PFSK-1 (cell line): ENCODE results near the gene C1orf52.

Experiments used
- POLR2AphosphoS5 ChIP-seq: IDR thresholded peaks from 2 replicates; pipeline ENCODE4 v1.6.1; 2012; ENCODE audit warnings: low read depth, mild to moderate bottlenecking, control low read depth, low read length, moderate library complexity
- TF ChIP-seq, protein P1 (sequence below), 2 experiments: IDR thresholded peaks; 2 replicates each; pipeline versions ENCODE4 v1.6.1 to v1.8.0; 2011 to 2012; ENCODE audit warnings: low read depth in 2 of 2, low read length in 2 of 2, control low read depth in 1 of 2, inconsistent platforms in 1 of 2, mild to moderate bottlenecking in 1 of 2, moderate library complexity in 1 of 2; ENCODE audit not compliant: insufficient read depth in 1 of 2

- no peak for TF ChIP-seq POLR2AphosphoS5
- TF ChIP-seq, protein P1, sequence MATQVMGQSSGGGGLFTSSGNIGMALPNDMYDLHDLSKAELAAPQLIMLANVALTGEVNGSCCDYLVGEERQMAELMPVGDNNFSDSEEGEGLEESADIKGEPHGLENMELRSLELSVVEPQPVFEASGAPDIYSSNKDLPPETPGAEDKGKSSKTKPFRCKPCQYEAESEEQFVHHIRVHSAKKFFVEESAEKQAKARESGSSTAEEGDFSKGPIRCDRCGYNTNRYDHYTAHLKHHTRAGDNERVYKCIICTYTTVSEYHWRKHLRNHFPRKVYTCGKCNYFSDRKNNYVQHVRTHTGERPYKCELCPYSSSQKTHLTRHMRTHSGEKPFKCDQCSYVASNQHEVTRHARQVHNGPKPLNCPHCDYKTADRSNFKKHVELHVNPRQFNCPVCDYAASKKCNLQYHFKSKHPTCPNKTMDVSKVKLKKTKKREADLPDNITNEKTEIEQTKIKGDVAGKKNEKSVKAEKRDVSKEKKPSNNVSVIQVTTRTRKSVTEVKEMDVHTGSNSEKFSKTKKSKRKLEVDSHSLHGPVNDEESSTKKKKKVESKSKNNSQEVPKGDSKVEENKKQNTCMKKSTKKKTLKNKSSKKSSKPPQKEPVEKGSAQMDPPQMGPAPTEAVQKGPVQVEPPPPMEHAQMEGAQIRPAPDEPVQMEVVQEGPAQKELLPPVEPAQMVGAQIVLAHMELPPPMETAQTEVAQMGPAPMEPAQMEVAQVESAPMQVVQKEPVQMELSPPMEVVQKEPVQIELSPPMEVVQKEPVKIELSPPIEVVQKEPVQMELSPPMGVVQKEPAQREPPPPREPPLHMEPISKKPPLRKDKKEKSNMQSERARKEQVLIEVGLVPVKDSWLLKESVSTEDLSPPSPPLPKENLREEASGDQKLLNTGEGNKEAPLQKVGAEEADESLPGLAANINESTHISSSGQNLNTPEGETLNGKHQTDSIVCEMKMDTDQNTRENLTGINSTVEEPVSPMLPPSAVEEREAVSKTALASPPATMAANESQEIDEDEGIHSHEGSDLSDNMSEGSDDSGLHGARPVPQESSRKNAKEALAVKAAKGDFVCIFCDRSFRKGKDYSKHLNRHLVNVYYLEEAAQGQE (IDR thresholded peaks at IDR 0.05; ENCODE audit: insufficient read depth in 1 of 2, low read depth in 2 of 2, low read length in 2 of 2), result no peak
Measured at GRCh38 chr1:85228972-85229371, 30.5 kb downstream of the C1orf52 start.
